Urinary bladder (tissue), 4 donors: ENCODE results near the gene DPEP2. TPM values are rescaled to one million over a fixed set of nuclear protein-coding genes. Genes with fewer than 3 reads are reported as not detected.
"Not testable (repeated sequence)": the region's sequence is repeated elsewhere in the genome, so short reads cannot be mapped to it uniquely, and the experiment has no call there.

Source experiments
- DNase-seq: peaks from one replicate; pipeline ENCODE4 v3.0.0-alpha.2; 2015; ENCODE audit errors: extremely low spot score
- H3K27ac ChIP-seq: one replicate; pipeline ENCODE4 v1.5.1; 2013; ENCODE audit warnings: low read depth, mild to moderate bottlenecking, moderate library complexity
- H3K36me3 ChIP-seq: one replicate; pipeline ENCODE4 v1.6.1; 2013; ENCODE audit warnings: mild to moderate bottlenecking, moderate library complexity; ENCODE audit not compliant: insufficient read depth
- H3K4me1 ChIP-seq: one replicate; pipeline ENCODE4 v1.6.1; 2013; ENCODE audit warnings: mild to moderate bottlenecking, moderate library complexity; ENCODE audit not compliant: insufficient read depth
- H3K4me3 ChIP-seq: one replicate; pipeline ENCODE4 v1.5.1; 2013; ENCODE audit warnings: low read depth, low read length
- WGBS: extraction: QIAGEN DNeasy Blood & Tissue Kit; methylation state at CpG from one replicate; pipeline ENCODE4 v1.1.7; 2013; 5-methylcytosine and 5-hydroxymethylcytosine counted together
- polyA plus RNA-seq: library from polyadenylated mRNA; stranded (reverse); fragments of 200-250 nt; gene quantifications from one replicate; pipeline ENCODE4 v1.2.3, GENCODE V29; 2013
- total RNA-seq: library from RNA; depleted of rRNA; stranded (reverse); fragments of >200 nt; gene quantifications from one replicate; pipeline ENCODE4 v1.2.3, GENCODE V29; 2014
- donor health status: healthy with polysubstance abuse.
- donor health status: healthy.

DPEP2 gene
- total and polyA plus RNA-seq, 2 donors: 2.3 to 2.5 TPM

DNA sequence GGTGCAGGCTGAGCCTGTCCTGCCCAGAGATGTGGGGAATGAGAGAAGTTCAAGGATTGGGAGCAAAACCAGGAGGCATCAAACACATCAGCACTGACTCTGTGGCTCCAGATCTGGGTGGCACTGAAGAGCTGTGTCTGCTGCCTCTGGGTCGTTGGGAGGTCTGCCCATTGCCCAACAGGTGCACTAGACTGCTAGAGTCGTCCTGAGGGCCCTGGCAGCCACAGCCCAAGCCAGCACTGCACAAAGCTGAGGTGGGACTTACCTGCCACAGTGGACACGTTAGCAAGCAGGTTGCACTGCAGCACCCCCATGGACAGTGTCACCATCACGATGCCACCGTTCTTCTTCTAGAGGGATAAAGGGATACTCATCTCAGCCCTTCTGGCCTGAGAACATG lies 22.3 kb downstream of the DPEP2 start:
- WGBS: 74% methylated on average over 5 of the region's 5 CpGs
- DNase-seq: no peak
- H3K27ac ChIP-seq: no peak overlapping the region
- H3K4me1 ChIP-seq: no peaks in the 10 kb centered on the region
- H3K4me3 ChIP-seq: no peak overlapping the region
- H3K36me3 ChIP-seq: no peaks in the 10 kb centered on the region

DNA sequence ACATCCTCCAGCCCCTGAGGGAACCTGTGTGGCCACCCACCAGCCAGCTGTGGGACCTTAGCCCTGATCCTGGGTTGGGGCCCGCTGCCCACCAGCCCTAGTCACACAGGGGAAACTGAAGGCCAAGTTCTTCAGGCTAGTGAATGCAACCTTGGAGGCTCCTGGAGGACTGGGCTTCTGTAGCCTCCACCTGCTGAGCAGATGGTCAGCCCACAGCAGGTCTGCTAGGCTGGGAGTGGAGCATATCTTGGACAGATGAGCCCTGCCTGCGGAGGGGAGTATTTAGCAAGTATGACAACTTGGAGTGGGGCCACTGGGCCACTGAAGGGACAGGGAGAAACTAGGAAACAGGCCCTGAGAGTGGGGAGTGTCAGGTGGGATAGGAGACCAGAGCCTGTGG lies 23.1 kb downstream of the DPEP2 start:
- Histone ChIP-seq H3K27ac (no peak overlapping the region), H3K4me3 (no peak overlapping the region), H3K36me3 (no peaks in the 10 kb centered on the region), H3K4me1 (no peaks in the 10 kb centered on the region)
- no peak for DNase-seq
- 94% methylated on average over 2 of the region's 2 CpGs for WGBS

DNA sequence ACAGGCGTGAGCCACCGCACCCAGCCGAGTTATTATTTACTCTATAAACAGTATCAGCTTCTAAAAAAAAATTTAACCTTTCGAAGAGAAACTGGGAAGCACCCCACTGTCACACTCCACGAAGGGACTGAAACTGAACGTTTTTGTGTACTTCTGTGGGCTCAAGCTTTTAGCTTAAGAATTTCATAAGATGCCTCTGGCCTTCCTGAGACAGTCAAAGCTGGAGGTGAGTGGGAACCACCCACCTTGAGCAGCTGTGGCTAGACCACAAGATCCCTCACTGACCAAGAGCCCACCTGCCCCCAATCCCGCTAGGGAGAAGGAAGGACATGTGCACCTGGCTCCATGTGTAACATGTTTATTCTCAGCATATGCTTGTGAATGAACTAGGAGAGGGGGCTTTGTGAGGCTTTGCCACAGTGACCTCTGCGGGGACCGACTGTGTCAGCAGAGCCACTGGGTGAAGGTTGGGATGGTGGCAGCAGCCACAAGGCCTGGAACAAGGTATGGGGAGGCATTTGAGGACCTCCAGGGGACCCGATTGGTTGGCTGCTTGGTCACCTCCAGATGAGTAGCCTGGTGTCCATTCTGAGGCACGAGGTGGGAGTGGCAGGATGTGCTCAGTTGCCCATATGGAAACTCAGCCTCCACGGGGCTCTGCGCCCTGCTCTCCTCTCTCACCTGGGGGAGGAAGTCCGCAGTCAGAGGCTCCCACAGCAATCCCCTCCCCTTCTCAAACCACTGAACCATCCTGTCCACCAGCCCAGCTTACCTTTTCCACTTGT lies 23.8 kb downstream of the DPEP2 start:
- Histone ChIP-seq H3K4me1 (no peaks in the 10 kb centered on the region), H3K36me3 (no peaks in the 10 kb centered on the region), H3K27ac (no peak overlapping the region), H3K4me3 (no peak overlapping the region)
- 71% methylated on average over 14 of the region's 14 CpGs for WGBS
- no peak for DNase-seq

DNA sequence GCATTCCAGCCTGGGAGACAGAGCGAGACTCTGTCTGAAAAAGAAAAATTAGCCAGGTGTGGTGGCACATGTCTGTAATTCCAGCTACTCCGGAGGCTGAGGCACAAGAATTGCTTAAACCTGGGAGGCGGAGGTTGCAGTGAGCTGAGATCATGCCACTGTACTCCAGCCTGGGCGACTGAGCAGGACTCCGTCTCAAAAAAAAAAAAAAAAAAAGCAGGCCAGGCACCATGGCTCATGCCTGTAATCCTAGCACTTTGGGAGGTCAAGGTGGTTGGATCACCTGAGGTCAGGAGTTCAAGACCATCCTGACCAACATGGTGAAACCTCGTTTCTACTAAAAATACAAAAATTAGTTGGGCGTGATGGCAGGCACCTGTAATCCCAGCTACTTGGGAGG lies 27.0 kb downstream of the DPEP2 start:
- WGBS: 93% methylated on average over 7 of the region's 7 CpGs

DNA sequence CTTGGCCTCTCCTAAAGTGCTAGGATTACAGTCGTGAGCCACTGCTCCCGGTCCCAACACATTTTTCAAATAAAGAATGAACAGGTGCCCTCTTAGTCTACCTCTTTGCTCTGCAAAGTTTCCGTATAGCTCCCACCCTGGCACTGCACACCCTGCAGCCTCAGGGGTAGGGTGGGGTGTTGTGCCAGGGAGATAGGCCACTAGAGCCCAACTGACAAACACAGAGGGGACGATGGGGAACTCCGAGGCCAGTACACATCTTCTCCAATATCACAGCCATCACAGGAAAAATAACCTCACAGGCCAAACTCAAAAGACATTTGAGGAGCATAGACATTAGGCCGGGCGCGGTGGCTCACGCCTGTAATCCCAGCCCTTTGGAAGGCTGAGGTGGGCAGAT lies 28.2 kb downstream of the DPEP2 start:
- H3K36me3 ChIP-seq: no peaks in the 10 kb centered on the region
- no peak overlapping the region for H3K27ac ChIP-seq
- H3K4me3 ChIP-seq: no peak overlapping the region
- WGBS: 91% methylated on average over 9 of the region's 9 CpGs
- H3K4me1 ChIP-seq: no peaks in the 10 kb centered on the region
- no peak for DNase-seq

More for the DNA sequence above, 27.0 kb downstream of the DPEP2 start:
- H3K4me1 ChIP-seq, DNase-seq, H3K4me3 ChIP-seq, H3K36me3 ChIP-seq, H3K27ac ChIP-seq: not testable (repeated sequence)

DNA sequence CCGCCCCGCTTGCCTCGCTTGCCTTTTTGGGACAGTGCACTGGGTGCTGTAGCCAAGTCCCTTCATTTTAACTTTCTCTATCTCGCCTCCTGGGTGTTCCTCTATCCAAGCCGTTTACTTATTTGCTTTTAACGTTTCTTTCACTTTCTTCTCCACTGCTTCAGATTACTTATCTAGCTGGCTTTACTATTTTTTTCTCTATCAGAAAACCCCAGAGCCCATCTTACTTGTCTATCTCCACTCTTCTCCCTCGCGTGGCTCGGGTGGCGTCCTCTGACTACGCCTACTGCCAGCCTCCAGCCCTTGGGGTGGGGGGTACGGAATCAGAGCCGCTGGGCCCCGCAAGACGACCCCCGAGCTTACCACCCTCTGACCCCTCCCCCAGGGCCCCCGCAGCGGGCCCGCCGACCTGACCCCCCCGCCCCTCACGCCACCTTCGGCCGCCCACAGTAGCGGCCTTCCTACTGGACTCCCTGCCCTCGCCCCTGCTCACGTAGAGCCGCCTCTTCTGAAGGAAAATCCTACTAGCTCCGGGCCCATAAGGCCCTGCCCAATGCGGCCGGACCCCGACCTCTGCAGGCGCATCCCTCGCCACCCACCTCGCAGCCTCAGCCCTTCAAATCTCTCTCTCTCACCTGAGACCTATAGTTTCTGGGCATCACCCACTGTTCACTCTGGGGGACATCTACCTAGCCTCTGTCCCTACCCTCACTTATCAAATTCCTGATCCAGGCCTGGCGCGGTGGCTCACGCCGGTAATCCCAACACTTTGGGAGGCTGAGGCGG lies 29.8 kb downstream of the DPEP2 start:
- 36% methylated on average over 40 of the region's 40 CpGs for WGBS
- Histone ChIP-seq H3K4me3 (peak overlapping the region; percentile 84), H3K36me3 (no peaks in the 10 kb centered on the region), H3K27ac (peak overlapping the region; percentile 61), H3K4me1 (no peaks in the 10 kb centered on the region)
- no peak for DNase-seq

DNA sequence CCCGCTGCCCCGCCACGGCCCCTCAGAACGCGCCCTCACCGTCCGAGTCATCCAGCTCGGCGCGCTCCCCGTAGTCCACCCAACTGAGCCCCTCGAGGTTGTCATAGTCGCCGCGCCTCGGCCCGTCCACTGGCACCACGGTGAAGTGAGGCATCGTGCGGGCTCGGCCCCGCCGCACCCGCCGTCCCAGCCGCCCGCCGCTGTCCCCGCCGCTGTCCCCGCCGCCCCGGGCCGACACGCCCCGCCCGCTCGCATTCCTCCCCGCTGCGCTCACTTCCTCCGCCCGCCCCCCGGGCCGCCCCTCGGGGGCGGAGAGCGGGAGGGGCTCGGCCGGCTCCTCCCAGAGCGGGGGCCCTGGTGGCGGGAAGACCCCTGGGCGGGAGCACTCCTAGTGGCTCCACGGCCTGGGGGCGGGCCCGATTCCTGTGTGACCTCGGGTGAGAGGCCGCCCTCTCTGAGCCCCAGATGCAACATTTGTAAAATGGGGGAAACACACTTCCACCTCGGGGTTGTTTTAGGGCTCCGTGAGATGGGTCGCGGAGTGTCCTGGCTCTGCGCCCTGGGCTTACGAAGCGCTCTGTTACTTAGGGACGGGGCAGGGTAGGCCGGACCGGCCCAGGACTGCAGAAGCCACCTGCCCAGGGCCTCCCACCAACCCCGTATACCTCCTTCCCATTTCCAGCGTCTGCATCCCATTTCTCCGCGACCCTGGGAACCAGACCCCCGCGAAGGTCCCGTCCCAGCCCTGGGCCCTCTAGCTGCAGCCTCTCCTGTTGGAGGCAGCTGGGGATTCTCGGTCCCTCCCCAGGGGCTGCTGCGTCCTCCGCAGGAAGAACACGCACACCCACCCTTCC lies 30.7 kb downstream of the DPEP2 start, which contains the start of gene SLC12A4:
TSS of gene SLC12A4 (minus strand) at position 238 of the 854 bp plus-strand sequence. CDS start at position 154, 84 bp downstream.
- WGBS: 2% methylated on average over 78 of the region's 78 CpGs
- Histone ChIP-seq H3K4me3 (peak within 1 kb of the TSS; percentile 84), H3K27ac (peak within 1 kb of the TSS; percentile 95), H3K4me1 (no peaks in the 10 kb centered on the region), H3K36me3 (no peaks in the 10 kb centered on the region)
- DNase-seq: peak; percentile 55

DNA sequence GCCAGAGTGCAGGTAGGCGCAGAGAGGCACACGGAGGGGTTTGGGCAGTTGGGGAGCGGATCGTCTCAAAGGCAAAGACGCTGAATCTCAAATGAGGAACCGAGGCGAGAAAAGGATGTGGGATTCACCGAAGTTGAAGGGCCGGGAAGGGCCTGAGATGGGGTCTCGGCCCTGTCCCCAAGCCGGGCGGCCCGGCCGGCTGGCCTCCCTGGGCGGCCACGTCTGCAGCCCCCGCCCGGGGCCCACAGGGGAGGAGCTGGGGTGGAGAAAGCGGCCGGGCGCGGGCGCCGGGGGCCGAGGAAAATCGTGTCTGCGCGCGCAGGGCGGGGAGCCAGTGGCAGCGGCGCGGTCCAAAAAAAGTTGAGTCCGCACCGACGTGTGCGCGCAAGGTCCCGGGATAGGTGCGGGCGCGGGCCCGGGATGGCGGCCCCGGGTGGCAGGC lies 31.3 kb downstream of the DPEP2 start:
- WGBS: under 1% methylated on average over 45 of the region's 45 CpGs
- peak overlapping the region; percentile 95 for H3K27ac ChIP-seq
- H3K4me1 ChIP-seq: no peaks in the 10 kb centered on the region
- no peak for DNase-seq
- no peaks in the 10 kb centered on the region for H3K36me3 ChIP-seq
- H3K4me3 ChIP-seq: peak overlapping the region; percentile 84

DNA sequence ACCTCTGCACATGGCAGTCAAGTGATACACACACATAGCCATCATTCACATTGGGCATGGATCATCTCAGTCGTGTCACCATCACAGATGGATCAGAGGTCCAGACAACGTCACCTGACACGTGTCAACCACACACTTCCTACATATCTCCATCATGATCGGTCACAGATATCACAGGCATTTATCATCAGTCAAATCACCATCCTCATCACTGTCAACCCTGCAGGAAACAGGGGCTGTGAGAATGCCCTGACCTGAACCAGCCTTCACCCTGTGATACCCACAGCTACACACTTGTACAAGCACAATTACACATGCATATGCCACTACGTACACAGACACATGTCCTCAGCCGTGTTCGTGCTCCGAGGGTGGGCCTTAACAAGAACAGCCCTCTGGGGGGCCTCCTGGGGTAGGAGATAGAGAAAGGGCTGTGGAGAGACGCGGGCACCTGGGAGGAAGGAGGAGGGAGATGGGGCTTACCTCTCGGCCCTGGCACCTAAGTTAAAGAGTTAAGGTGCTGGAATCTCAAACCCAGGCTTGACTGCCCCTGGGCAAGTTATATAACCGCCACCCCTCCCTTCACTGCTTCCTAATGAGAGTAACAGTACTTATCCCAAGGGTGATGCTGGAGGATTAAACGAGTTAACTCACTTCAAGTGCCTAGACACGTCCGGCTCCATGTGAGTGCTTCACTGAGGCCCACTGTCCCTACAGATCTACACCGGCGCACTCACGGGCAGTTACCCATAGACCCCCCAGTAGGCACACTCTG lies 31.9 kb downstream of the DPEP2 start:
- peak overlapping the region; percentile 84 for H3K4me3 ChIP-seq
- no peak overlapping the region for H3K27ac ChIP-seq
- no peaks in the 10 kb centered on the region for H3K36me3 ChIP-seq
- no peaks in the 10 kb centered on the region for H3K4me1 ChIP-seq
- WGBS: 3% methylated on average over 18 of the region's 18 CpGs
- no peak for DNase-seq

DNA sequence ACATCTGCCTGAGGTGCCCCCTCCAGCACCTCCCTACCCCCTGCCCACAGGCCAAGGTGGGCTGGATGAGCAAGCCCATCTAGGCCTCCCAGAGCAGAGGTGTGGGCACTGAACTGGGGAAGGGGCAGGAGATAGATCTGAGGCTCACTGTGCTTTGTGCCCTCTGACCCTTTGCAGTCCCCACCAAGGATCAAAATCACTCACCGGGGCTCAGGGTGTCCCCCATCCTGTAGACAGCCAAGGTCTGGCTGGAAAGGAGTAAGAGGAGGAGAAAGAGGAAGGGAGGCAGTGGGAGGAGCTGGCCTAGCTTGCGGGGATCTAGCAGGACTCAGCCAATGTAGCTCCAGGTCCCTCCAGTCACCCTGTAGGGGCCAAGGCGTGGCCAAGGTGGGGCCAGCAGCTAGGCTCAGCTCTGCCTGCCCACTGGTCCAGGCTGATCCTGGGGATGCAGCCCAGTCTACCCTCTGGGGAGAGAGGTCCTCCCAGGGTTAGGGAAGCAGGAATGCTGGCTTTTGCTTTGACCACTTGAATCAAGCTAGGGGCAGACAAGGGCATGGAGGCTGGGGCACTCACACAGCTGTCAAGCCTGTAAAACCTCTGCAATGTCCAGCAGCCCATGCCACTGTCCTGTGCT lies 32.6 kb downstream of the DPEP2 start:
- H3K4me3 ChIP-seq: peak overlapping the region; percentile 84
- WGBS: 24% methylated on average over 3 of the region's 3 CpGs
- no peak overlapping the region for H3K27ac ChIP-seq
- no peaks in the 10 kb centered on the region for H3K36me3 ChIP-seq
- H3K4me1 ChIP-seq: no peaks in the 10 kb centered on the region
- DNase-seq: no peak

DNA sequence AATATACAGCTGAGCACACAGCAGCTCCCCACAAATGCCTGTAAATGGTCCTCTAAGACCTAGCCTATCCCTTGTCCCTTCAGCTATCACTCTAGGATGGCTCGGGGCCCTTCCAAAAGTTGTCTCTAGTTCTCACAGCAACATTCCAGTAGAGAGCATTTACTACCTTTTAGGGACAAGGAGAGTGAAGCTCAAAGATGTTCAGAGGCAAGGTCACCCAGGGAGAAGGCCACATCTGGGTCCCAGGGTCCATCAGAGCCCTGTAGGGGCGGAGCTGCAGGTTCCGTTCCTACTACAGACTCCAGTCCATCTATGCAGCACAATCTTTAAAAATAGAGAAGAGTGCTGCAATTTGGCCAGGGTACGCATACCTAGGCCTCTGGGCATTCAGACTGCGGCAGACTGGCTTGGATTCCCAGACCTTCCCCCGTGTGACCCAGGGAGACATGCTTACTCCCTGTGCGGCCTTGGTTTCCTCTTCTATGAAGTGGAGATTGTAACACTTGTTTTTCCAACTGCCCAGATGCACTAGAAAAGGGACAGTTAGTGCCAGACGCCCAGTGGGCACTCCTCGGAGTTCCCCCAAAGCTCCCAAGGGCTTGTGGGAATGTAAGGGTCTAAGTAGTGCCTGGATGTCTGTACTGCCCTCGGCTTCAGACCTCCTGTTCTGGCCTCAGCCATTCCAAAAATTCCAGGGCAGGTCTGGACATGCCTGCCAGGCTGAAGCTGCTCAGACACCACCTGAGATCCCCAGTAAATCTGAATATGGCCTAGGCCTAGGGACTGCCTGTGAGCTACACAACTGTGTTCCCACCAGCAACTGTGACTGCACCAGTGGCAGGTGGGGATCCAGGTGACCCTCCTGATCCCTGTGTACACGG lies 33.4 kb downstream of the DPEP2 start:
- H3K36me3 ChIP-seq: no peaks in the 10 kb centered on the region
- DNase-seq: no peak
- no peak overlapping the region for H3K4me3 ChIP-seq
- H3K27ac ChIP-seq: no peak overlapping the region
- WGBS: 51% methylated on average over 11 of the region's 11 CpGs
- no peaks in the 10 kb centered on the region for H3K4me1 ChIP-seq
